Colonic mucosa (tissue), 4 donors: ENCODE measurements around the gene TIPARP. TPM values are rescaled to one million over a fixed set of nuclear protein-coding genes. Genes with fewer than 3 reads are reported as not detected.

ENCODE experiments used
- DNase-seq: peaks from one replicate; pipeline ENCODE4 v3.0.0-alpha.2; 2020
- H3K27ac ChIP-seq: fragments of 200-600 bp; one replicate; pipeline ENCODE4 v1.8.0; 2021
- H3K27me3 ChIP-seq: fragments of 200-600 bp; one replicate; pipeline ENCODE4 v1.8.0; 2021
- H3K36me3 ChIP-seq: fragments of 200-600 bp; one replicate; pipeline ENCODE4 v1.8.0; 2021
- H3K4me1 ChIP-seq: fragments of 200-600 bp; one replicate; pipeline ENCODE4 v1.8.0; 2021; ENCODE audit warnings: mild to moderate bottlenecking
- H3K4me3 ChIP-seq: fragments of 200-600 bp; one replicate; pipeline ENCODE4 v1.8.0; 2021
- H3K9ac ChIP-seq, 2 donors: one replicate each; pipeline ENCODE4 v1.7.0; 2013; ENCODE audit warnings: control low read depth in 2 of 2, low read depth in 2 of 2, low read length in 2 of 2
- H3K9me3 ChIP-seq: fragments of 200-600 bp; one replicate; pipeline ENCODE4 v1.8.0; 2021
- CTCF ChIP-seq: fragments of 200-600 bp; IDR thresholded peaks from one replicate; pipeline ENCODE4 v1.8.0; 2022; ENCODE audit warnings: antibody characterized with exemption, mild to moderate bottlenecking
- intact Hi-C: fragments of 100-400 bp; cut with DNase I; formaldehyde crosslinking; loops from one replicate; pipeline ENCODE4 v1.14.1; 2022
- total RNA-seq, 2 donors: library from RNA; stranded (reverse); fragmentation: NEBNext Ultra II Directional in 1 of 2; extraction: Animal tissue kit (Norgen Biotek cat#: 25700) in 1 of 2; gene quantifications; one replicate each; pipeline ENCODE4 v1.2.1, GENCODE V29; 2021
- donor health status: healthy.
- donor health status: DM: no; HTN: no; CAD: no.
- donor health status: DM: no; HTN: no; CAD: no.

The TIPARP gene
- total RNA-seq, 2 donors from 2014 or later, result 15.2 to 30.2 TPM

DNA sequence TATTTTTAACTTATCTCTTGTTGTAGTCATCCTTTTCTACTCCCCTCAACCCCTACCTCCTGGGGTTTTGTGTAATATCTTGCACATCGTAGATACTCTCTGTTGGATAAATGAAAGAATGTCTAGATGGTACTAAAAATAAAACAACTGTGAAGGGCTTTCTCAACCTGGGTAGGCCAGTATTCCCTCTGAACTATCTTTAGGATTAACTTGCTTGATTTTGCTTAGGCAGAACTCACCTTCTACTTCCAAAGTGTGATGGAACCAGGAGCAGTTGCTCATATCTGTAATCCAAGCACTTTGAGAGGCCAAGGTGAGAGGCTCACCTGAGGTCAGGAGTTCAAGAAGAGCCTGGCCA lies 32.8 kb upstream of the TIPARP start:
- intact Hi-C loops, result no loop called here
- H3K27me3 ChIP-seq, result no peaks in the 10 kb centered on the region
- H3K4me1 ChIP-seq, result no peaks in the 10 kb centered on the region
- no peak for DNase-seq
- no peak overlapping the region for H3K4me3 ChIP-seq
- H3K9ac ChIP-seq, result no peak overlapping the region
- TF ChIP-seq CTCF, result no peak
- H3K27ac ChIP-seq, result no peak overlapping the region
- H3K9me3 ChIP-seq, result no peaks in the 10 kb centered on the region
- no peaks in the 10 kb centered on the region for H3K36me3 ChIP-seq

GRCh38 chr3:156642750-156643728 lies 31.4 kb upstream of the TIPARP start:
- no peaks in the 10 kb centered on the region for H3K4me1 ChIP-seq
- TF ChIP-seq CTCF, result no peak
- no peaks in the 10 kb centered on the region for H3K9me3 ChIP-seq
- H3K36me3 ChIP-seq, result no peaks in the 10 kb centered on the region
- intact Hi-C loops, result no loop called here
- H3K27me3 ChIP-seq, result no peaks in the 10 kb centered on the region
- H3K27ac ChIP-seq, result no peak overlapping the region
- no peak overlapping the region for H3K9ac ChIP-seq
- DNase-seq, result no peak
- H3K4me3 ChIP-seq, result no peak overlapping the region

DNA sequence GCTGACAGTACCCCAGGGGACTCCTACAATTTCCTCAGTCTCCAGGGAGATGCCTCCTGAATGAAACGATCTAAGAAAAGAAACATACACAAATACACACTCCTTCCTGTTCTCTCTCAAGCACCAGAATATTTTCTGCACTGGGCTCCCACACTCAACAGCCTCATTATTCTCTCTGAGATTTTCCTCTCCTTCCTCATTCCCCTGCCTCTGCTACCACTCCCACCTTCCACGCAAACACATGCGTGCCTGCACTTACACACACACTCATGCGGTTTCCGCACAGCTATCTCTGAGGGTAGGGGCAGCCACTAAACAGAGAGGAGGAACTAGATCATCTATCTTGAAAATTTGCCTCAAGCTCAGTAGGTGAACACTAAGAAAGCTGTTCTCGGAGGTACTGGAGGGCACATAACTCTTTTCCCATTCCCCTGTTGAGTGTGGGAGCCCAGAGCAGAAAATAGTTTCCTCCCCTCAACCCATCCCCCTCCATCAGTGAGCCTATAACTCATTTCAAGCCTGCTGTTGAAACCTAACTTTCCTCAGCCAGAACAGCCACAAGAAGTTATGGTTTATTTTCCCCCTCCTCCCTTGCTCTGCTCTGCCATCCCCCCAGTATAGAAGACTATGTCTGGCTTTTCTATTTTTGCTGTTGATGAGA lies 30.5 kb upstream of the TIPARP start:
- Histone ChIP-seq H3K4me1 (no peaks in the 10 kb centered on the region), H3K9me3 (no peaks in the 10 kb centered on the region), H3K27ac (no peak overlapping the region), H3K9ac (no peak overlapping the region), H3K4me3 (no peak overlapping the region), H3K27me3 (no peaks in the 10 kb centered on the region), H3K36me3 (no peaks in the 10 kb centered on the region)
- intact Hi-C loops, result no loop called here
- no peak for TF ChIP-seq CTCF
- peak; percentile 27 for DNase-seq

DNA sequence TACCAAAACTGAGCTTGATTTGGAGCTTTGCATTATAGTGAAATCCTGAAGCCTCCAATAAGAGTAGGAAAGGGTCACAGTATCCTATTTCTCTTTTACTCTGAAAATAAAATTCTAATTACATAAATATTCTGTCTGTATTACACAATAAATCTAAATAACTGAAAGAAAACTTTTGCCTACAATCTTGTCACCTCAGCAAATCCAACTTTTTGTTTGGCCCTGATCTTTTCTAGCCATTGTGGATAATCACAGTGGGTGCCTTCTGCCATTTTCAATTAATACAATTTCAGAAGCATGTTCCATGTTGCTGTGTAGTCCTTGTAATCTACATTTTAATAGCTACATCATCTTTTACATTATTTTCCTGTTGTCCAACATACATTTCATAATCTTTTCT lies 29.4 kb upstream of the TIPARP start:
- no peak for DNase-seq
- no peaks in the 10 kb centered on the region for H3K9me3 ChIP-seq
- TF ChIP-seq CTCF, result no peak
- no peak overlapping the region for H3K4me3 ChIP-seq
- H3K4me1 ChIP-seq, result no peaks in the 10 kb centered on the region
- no peaks in the 10 kb centered on the region for H3K36me3 ChIP-seq
- no peak overlapping the region for H3K27ac ChIP-seq
- intact Hi-C loops, result no loop called here
- no peaks in the 10 kb centered on the region for H3K27me3 ChIP-seq
- no peak overlapping the region for H3K9ac ChIP-seq

- Histone ChIP-seq H3K27ac (no peak overlapping the region), H3K4me1 (no peaks in the 10 kb centered on the region), H3K27me3 (no peaks in the 10 kb centered on the region), H3K36me3 (no peaks in the 10 kb centered on the region), H3K9ac (no peak overlapping the region), H3K9me3 (no peaks in the 10 kb centered on the region), H3K4me3 (no peak overlapping the region)
- no peak for DNase-seq
- TF ChIP-seq CTCF, result no peak
- intact Hi-C loops, result no loop called here
Observed at GRCh38 chr3:156646958-156647357, 27.4 kb upstream of the TIPARP start.
